Stimulated activated CD4-positive, alpha-beta T cell treated with anti-CD3 and anti-CD28 coated beads, Interleukin-15, amount 100 ng/mL, for 48 hours (primary cell): Measurements from ENCODE around the gene ZCCHC4.

Experiments
- DNase-seq, 2 donors: peaks; one replicate each; pipeline ENCODE4 v3.0.0-alpha.2; 2020; ENCODE audit warnings: low read depth in 2 of 2

The ZCCHC4 gene

DNA sequence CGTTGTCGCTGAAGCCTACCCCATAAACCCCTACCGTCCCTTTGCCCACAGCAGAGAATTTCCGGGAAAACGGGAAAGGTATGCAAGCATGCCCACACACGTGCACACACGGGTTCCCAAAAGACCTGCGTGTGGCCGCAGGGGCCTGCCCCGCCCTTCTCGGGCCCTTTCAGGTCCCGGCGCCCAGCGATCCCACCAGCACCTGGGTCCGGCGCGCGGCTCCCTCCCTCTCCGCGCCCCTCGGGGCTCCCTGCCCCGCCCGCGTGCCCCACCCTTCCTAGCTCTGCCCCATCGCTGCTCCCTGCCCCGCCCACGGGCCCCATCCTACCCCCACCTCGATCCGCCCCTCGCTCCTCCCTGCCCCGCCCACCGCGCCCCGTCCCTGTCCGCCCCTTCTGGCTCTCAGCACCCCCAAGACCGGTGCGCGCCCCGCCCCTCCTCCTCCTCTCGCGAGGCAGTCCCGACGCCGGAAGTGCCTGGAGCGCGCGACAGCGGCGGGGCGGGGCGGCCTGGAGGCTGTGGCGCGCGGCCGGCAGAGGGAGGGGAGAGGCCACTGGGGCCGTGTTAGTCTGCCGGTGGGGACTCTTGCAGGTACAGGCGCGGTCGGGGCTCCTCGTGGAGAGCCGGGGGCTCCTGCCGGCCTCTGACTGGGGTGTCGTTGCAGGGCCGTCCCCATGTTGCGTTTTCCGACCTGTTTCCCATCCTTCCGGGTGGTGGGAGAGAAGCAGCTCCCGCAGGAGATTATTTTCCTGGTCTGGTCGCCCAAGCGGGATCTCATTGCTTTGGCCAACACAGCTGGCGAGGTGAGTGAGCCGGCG lies 64.4 kb downstream of the ZCCHC4 start, which contains the start of gene ANAPC4:
Gene ANAPC4, plus strand, starts transcription at position 510 of the 818 bp plus-strand sequence. Its CDS starts 165 bp downstream, at position 675.
- DNase-seq = peak; percentile 97 to 99

DNA sequence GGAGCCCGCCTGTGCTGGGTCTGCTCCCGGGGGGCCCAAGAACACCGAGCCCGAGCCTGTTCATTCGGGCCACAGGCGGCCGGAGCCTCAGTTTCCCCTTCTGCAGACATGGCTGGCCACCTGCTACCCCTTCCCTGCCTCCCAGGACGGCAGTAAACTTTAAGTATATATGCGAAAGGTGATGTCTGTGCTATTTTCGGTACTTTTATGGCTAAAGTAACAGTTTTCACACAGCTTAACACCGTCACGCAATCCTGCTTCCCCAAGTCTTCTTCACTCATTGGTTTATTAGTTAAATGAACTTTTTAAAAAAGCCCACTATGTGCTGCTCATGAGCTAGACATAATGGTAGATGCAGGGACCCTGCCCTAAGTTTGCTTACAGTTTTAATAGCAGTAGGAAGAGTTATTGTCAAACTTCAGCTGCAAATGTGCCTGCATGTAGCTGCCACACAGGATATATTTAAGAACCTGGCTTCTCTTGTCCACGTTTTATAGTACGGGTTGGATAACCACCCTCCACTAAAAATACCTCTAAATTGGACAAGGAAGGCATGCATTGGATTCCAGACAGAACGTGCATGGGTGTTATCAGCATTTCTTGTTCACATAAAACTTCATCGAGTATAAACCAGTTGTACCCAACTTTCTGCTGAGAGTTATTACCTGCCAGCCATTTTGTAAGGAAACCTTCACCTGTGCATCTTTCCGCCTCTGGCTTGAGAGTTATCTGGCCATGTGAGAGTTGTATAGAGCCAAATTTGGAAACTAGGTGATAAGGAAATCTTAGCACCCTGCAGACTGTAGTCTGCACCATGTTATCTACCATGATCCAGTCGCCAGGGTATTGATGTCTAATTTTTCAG lies 65.2 kb downstream of the ZCCHC4 start:
- no peak for DNase-seq

- DNase-seq = no peak
Observed at GRCh38 chr4:25378437-25378743, 65.8 kb downstream of the ZCCHC4 start.

- no peak for DNase-seq
Observed at GRCh38 chr4:25379591-25379990, 67.0 kb downstream of the ZCCHC4 start.

GRCh38 chr4:25383647-25384046 lies 71.1 kb downstream of the ZCCHC4 start:
- DNase-seq = no peak

DNA sequence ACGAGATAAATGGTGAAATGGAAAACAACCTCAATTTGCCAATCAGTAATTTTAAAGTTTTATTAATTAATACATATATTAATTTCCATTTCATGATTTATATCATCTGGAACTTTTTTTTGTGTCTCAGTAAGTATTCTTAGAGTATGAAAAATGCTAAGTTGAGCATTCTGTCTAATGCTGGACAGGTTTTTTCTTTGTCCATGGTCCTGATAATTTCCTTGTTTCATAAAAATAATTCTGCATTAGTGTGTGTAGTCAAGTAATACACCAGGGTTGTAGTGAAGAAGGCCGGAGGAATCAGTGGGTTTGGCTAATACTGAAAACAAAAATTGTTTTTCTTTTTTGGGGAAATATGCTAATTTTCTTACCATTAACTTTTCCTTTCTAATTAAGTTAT lies 74.4 kb downstream of the ZCCHC4 start:
- no peak for DNase-seq

- no peak for DNase-seq
Observed at GRCh38 chr4:25397305-25397704, 84.7 kb downstream of the ZCCHC4 start.

- DNase-seq = no peak
Observed at GRCh38 chr4:25399510-25399909, 86.9 kb downstream of the ZCCHC4 start.

GRCh38 chr4:25401066-25401465 lies 88.5 kb downstream of the ZCCHC4 start:
- DNase-seq = no peak

DNA sequence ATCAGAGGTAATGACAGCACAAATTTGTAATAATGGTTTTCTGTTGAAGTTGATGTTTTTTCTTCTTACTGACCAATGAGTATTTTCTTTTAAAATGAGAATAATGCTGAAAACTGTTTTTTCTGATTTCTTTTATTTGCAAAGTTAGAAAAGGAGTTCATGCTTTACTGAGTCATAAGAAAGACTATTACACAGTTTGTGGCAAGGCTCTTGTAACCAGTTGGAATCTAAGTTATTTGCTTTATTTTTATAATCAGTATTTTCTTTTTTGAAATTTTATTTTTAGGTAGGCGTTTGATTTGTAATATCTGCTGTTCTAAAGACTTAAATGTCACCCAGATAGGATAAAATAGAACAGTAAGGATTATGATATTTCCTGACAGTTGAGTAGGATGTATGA lies 89.9 kb downstream of the ZCCHC4 start:
- no peak for DNase-seq

DNA sequence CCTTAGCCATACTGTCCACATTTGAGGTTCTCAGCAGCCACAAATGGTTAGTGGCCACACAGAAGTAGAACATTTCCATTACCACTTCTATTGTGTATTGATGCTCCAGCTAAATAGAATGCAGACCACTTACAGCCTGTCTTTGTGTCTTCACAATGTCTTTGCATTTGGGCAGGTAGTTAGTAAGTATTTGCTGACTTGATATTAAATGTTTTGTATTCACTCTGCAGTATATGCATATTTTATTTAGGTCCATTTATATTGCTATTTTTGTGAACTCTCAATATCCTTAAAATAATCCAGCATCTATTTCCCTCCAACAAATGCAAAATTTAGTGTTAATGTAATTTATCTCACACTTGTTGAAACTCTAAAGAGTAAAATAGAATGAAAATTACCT lies 91.1 kb downstream of the ZCCHC4 start:
- DNase-seq = no peak

GRCh38 chr4:25405453-25405852 lies 92.9 kb downstream of the ZCCHC4 start:
- DNase-seq = no peak

DNA sequence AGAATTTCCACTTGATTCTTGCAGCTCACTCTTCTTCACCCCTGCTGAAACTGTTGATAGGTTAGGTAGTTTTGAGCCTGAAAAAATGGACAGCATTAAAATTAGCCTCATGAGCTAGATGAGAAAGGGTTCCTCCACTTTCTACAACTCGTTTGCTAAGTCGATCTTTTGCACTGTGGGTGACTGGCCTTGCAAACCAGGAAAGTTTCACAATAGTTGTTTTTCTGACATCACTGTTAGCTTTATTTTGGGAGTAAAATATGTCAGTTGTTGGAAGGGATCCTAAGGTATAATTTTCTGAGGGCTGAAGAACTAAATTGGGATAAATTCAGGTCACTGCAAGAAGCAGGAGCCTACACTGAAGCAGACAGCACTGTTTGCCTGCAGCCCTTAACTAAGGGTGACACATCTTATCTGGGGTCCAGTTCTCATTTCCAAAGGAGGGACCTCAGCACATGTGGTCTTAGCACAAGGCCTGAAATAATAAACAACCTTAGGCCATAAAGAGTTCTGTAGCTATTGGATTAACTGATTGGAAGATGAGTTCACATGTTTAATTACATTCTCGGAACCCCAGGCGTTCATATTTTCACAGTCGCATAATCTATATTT lies 93.6 kb downstream of the ZCCHC4 start:
- no peak for DNase-seq

GRCh38 chr4:25410820-25411529 lies 98.4 kb downstream of the ZCCHC4 start:
- no peak for DNase-seq

DNA sequence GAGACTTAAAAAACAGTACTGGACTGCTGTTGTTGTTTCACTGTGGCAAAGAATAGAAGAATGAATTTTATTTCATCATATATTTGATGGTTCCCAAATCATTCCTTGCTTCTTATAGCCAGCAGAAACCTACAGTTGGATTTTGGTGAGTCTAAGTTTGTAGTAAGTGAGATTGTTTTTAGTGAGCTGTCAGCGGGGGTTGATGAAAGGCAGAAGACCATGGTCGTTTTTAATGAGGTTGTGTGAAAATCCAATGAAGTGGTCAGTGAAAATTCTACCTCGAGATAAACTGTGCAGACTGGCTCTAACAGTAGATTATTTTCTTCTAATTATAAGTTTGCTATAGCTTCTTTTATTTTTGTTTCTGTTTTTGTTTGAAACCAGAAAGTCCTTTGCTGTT lies 100.7 kb downstream of the ZCCHC4 start:
- DNase-seq = no peak

GRCh38 chr4:25417014-25417413 lies 104.4 kb downstream of the ZCCHC4 start:
- no peak for DNase-seq
